Hepatocyte (in vitro differentiated cells): Measurements from ENCODE around the gene SLC16A1.

Experiments
- CTCF ChIP-seq: fragments of 200-600 bp; sonication (generic); IDR thresholded peaks from 2 replicates; pipeline ENCODE4 v1.5.1; 2016; ENCODE audit warnings: antibody characterized with exemption, mild to moderate bottlenecking; ENCODE audit not compliant: poor library complexity
- EZH2 ChIP-seq: fragments of 200-600 bp; sonication (generic); IDR thresholded peaks from 2 replicates; pipeline ENCODE4 v1.6.1; 2016; ENCODE audit warnings: antibody characterized with exemption, mild to moderate bottlenecking, borderline replicate concordance

- TF ChIP-seq CTCF (no peak), EZH2 (no peak)
Measured at GRCh38 chr1:112991402-112992120, 35.6 kb upstream of the SLC16A1 start.
